Measurements from ENCODE around the gene PSMD14.
"Not testable (repeated sequence)": the region's sequence is repeated elsewhere in the genome, so short reads cannot be mapped to it uniquely, and the experiment has no call there.

The PSMD14 gene

DNA sequence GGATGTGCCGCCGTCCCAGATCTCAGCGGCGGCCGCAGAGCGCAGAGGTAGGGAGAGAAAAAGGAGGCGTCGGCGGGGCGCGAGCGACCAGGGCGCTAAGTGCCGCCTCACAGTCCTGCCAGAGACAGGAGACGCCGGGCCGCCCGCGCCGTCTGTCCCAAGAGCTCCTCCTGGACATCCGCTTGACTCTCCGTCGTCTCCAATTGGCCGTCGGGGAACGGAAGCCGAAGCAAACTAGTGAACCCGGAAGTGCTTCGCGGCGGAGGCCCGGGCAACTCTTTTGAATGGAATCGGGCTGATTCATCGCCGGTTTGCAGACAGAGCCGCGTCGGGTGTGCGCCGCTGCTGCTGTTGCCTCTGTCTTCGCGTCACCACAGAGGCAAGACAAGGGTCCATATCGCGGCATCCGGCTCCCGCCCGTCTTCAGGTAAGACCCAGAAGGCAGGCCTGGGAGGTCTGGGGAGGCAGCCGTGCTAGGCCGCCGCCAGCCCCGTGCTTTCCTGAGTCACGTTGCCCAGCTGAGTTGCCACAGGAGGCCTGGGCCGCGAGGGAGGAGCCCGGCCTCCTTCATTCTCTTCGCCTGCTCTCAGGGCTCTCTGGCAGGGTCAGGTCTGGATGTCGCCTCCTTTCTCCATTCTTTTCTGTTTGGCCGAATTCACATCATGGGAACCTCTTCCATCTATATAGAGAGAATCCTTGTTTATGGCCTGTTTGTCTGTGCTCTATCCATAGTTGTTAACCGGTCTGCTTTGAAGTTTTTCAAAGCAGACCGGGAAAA lies at the start of gene PSMD14:
Gene PSMD14, plus strand, starts transcription at position 248 of the 778 bp plus-strand sequence. CDS start 10,401 bp downstream, outside the sequence.
- peak; percentile 90 for DNase-seq (ENCODE audit: low spot score)

DNA sequence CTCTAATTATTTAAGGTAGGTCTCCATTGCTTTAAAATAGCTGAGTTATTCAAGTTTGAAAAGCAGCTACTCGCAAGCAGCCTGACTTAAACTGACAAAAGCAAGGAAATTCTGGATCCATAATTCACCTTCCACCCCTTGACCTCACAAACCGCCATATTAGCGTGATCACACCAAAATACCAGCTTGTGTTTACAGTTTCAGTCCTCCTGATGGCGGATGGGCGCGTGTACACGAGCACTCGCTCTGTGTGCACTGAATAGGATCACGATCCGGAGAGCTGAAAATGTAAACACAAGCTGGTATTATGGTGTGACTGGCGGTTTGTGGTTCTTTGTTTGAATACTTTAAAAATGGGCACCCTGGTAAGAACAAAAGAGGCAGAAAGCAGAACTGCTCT lies 42.4 kb upstream of the PSMD14 start:
- no peak for DNase-seq (ENCODE audit: low spot score)

DNA sequence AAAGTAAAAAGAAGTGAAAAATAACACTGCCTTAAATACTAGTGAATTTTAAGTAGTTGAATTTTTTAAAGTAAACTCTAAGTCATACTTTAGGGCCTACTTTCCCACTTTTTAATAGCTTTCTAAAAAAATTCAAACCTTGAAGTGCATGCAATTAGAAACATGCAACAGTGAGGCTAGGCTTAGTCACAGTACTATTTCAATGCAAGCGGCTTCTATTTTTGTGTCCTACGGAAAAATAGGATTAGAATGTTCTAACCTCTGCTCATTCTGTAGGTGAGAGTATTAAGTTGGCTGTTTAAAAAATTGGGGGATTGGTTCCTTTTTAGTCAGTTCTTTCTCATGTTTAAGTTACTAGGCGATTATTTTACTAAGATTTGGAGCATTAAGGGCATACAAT lies 39.1 kb upstream of the PSMD14 start:
- DNase-seq (ENCODE audit: low spot score), result no peak

DNA sequence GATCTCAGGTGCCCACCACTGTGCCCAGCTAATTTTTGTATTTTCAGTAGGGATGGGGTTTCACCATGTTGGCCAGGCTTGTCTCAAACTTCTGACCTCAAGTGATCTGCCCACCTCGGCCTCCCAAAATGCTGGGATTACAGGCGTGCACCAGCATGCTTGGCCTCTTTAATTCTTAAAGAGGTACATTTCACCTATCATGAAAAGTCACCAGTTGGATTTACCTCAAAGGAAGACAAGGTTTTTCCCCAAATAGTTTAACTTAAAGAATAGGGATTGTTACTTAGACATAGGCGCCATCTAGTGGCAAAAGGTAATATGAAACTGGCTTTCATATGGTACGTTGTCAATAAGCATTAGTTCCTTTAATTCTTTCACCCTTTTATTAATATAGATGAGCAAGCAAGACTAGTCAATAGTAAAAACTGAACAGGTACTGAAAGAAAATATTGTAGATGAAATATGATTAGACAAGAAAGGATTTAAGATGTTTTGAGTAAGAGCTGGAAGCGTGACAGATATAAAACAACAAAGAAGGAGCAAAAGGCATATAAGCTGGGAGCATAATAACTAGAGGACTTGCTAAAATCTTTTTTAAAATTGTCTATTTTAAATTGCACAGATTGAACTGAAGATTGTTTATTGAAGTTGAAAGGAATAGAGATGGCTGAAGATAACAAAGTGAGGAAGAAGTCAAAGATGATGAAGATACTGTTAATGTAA lies 35.0 kb upstream of the PSMD14 start:
- peak; percentile 59 for DNase-seq (ENCODE audit: low spot score)

DNA sequence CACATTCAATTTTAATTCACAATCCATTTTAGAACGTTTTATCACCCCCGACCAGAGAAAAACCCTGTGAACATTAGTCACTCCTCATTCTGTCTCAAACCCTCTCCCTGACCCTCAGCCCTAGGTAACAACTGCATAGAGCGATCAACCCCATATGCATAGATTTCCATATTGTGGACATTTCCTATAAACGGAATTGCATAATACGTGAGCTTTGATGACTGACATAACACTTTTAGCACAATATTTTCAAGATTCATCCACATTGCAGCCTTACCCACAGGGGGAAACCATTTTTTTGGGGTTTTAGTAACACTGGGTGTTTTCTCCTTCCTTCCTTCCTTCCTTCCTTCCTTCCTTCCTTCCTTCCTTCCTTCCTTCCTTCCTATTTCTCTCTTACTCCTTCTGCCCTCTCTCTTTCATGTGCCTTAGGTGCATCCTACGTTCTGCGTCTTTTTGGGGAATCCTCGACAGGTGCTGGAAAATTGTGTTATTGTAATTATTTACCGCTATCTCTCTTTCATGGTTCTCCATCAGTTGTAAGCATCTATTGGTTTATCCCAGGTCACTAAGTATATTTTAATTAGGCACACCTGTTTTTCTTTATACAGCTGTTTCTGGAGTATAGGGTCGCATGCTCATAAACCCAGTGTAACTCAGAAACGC lies 29.5 kb upstream of the PSMD14 start:
- peak; percentile 16 for DNase-seq (ENCODE audit: low spot score)

DNA sequence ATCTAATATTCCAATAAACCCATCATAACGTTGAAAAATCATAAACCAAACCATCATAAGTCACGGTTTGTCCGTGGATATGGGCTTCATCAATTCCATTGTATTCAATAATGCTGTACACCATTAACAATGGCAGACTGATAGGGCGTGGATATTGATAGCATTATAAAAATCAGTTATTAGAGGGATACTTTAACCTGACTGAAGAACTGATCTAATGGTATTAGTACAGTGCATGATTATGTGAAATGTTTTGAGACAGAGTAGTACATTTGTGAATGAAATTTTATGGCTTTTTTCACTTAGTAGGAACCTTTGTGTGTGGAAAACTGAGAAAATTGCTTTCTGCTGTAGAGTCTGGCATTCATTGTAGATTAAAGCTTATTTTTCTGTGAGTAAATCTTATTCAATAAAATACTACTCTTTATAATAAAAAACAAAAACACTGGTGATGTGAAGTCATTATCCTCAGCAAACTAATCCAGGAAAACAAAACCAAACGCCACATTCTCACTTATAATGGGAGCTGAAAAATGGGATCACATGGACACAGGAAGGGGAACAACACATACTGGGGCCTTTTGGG lies 28.9 kb upstream of the PSMD14 start:
- DNase-seq (ENCODE audit: low spot score), result not testable (repeated sequence)

DNA sequence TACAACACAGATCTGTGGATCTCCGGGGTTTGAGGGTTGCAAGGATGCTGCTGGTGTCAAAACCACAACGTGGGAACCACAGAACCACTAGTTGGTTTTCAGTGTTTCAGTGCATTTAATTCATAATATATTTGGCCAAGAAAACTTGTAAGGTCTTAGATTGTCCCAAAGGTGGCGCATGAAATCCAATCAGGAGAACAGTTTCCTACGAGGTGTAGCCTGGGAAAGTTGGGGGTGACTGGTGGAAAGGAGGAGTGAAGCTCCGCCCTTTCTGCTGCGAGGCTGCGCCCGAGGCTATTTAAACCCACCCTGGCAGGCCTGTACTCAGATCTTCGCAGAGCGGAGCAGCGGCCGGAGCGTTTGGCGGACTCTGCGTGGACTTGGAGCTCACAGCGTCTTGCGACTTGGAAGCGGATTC lies 27.3 kb upstream of the PSMD14 start:
- DNase-seq (ENCODE audit: low spot score), result not testable (repeated sequence)

DNA sequence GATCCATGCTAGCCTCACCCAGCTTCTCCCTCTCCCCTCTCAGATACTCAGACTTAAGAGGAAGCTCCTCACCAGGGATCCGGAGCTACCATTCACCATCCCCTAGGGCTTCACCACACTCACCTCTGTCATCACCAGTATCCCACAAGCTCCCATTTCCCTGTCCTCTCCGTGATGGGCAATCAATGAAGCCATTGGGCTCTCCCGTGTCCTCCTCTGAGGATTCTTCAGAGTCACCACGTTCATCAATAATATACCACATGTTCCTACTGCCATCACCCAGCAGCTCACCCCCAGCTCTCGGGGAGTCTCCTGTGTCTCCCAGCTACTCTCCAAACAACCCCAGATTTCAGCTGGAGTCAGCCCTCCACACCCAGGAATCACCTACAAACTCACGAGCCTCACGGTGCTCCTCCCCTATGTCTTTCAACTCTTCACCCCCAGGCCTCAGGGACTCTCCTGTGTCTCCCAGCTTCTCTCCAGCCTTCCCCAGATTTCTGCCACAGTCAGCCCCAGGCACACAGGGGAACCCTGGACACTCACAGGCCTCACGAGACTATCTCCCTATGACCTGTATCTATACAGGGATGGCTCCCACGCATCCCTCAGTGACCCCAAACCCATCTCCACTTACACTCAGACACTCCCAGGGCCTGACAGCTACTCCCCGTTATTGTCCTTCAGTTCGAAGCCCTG lies 26.5 kb upstream of the PSMD14 start:
- DNase-seq (ENCODE audit: low spot score), result not testable (repeated sequence)

DNA sequence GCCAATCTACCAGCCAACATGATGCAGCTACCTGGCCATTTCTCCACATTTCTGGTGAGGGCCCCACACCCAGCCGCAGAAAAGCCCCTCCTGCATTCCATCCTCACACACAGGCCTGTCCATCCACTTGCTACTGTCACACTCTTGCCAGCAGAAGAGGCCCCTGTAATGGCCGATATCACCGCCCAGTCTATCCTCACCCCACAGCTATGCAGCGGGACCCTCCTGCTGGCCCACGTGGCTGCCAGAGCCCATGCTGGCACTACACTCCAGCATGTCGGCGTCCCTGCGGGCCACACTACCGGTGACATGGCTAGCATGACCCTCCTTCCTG lies 25.9 kb upstream of the PSMD14 start:
- DNase-seq (ENCODE audit: low spot score), result not testable (repeated sequence)

DNA sequence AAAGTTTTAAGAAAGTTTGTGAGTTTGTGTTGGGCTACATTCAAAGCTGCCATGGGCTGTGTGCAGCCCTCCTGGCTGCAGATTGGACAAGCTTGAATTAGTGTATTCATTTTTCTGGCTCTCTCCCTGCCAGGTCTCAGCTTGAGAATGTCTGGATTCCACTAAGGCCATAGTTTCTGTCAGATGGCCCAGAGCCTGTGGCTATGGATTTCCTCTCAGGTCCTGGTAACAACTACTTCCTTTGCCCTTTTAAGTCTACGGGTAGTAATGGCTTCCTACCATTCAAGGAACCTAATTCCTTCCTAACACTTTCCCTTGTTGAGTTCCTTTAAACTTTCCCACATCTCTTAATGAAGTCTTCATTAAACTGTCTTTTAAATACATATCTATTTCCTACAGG lies 24.3 kb upstream of the PSMD14 start:
- no peak for DNase-seq (ENCODE audit: low spot score)

DNA sequence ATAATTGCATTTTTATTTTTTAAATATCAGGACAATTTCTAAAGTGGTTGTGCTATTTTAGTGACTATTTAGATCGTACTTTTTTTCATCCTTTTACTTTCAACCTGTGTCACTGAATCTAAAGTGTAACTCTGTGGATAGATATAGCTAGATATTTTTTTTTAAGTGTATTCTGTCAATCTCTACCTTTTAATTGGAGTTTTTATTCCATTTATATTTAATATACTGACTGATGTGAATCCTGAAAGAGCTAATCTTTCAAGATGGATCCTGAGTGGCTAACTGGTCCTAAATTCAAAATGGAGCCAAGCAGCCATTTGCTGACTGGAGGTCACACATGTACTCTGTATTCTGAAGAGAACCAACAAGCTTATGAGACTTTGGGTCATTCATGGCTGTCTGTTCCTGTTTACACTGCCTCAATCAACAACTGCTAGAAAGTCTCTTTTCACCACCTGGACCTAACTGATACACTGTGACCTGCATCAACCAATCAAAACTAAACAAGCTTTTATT lies 4.6 kb upstream of the PSMD14 start:
- no peak for DNase-seq (ENCODE audit: low spot score)

DNA sequence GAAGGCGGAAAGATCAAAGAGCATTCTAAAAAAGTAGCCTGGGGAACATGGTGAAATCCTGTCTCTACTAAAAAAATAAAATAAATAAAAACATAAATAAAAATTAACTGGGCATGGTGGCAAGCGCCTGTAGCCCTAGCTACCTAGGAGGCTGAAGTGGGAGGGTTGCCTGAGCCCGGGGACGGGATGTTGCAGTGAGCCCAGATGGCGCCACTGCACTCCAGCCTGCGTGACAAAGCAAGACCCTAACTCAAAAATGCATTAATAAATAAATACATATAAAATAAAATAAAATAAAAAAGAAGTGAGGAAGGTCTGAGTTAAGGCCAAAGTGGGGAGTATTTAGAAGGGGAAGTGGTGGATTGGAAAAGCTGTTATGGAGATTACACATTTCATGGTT lies 1.3 kb upstream of the PSMD14 start:
- no peak for DNase-seq (ENCODE audit: low spot score)

DNA sequence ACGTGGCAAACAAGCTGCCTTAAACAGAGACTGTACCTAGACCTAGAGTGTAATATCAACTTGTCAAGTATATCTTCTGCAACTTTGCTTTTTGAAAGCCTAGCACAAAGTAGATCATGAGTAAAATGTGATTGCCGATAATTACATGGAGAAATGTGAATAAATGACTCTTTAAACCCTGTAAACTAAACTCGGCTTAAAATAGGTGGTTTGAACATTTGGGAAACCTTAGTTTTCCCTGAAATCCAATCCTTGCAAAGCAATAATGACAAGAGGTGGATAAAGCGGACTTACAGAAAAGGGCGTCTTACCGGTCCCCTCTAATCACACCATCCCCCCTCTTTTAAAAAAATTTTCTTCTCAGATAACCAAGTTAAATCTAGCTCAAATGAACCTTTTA lies 549 bp upstream of the PSMD14 start:
- no peak for DNase-seq (ENCODE audit: low spot score)

DNA sequence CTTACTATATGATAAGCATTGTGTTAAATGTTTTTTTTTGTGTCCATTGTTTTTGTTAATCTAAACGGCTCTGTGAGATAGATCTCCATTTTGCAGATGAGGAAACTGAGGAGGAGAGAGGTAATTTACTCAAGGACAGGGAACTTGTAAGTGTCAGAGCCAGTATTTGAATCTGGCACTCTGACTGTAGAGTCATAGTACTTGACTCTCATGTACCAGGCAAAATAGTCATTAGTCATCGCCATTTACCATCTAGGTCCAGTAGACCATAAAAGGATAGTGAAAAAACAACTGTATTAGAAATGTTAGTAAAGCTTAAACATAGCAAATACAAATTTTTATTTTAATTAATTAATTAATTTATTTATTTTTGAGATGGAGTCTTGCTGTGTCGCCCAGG lies 4.8 kb downstream of the PSMD14 start:
- DNase-seq (ENCODE audit: low spot score), result no peak

DNA sequence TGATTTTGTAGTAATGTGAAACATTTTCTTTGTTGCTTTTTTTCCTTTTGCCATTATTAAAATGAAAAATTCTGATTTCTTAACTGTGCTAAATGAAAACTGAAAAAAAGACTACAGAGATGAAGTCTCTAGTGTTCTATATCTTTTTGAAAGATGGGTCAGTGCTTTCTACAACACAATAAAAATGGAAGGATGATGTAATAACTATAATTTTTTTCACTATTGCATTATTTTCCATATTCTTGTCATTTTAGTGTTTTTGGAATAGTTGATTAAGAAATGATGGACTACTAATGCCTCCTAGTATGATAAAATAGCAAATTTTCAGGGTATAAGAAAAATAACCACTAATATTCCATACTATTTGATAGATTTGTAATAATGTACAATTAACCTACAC lies 7.2 kb downstream of the PSMD14 start:
- DNase-seq (ENCODE audit: low spot score), result no peak

DNA sequence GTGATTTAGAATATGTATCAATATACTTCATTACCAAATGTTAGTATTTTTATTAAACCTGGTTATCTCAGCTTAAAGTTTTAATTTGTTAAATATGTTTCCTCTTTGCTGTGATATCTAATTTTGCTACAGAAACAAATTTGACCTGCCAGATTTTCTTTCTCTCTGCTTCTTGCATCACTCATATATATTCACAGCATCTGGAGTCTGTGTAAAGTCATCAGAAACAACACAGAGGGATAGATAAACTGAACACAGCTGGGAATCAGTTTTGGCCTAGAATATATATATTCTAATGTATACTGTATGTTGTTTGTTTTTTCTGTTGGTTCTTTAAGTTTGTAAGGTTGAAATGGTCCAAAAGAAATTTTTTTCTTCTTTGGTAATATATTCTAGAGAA lies 8.5 kb downstream of the PSMD14 start:
- no peak for DNase-seq (ENCODE audit: low spot score)

DNA sequence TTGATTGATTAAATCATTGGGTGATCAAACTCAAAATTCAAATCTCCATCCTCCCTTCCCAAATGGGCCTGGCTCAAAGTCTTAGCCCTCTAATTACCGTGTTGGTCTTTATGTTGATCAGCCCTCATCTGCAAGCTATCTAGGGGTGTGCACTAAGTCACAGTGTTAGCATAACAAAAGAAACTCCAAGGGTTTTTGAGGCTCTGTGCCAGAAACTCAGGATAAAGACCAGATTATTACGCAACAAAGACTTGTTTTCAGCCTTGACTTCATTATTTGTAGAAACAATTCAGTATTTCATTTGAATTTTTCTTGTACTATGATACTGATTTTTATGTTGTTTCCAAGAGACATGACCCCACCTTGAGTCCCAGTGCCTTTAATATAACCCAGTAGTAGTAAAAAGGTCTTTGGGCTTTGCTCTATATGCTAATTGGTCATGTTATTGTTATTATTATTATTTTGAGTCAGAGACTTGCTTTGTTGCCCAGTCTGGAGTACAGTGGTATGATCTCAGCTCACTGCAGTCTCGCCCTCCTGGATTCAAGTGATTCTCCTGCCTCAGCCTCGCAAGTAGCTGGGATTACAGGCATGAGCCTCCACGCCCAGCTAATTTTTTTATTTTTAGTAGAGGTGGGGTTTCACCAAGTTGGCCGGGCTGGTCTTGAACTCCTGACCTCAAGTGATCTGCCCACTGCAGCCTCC lies 13.9 kb downstream of the PSMD14 start:
- peak; percentile 13 for DNase-seq (ENCODE audit: low spot score)

DNA sequence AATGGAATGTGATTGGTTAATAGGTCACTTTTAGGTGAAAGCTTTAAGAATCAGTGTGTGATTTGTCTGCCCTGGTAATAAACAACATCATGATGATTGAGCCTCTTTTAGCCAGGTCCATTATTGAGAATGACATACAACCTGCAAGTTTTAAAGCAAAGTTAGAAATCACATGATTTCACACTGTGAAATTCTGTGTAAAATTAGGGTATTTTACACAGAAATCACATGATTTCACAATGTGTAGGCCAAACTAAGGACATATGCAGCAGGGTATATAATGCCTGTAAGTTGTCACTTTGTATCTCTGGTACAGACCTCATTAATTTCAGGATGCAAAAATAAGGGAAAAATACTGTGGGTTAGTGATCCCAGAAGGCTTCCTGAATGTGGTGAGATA lies 16.7 kb downstream of the PSMD14 start:
- no peak for DNase-seq (ENCODE audit: low spot score)

DNA sequence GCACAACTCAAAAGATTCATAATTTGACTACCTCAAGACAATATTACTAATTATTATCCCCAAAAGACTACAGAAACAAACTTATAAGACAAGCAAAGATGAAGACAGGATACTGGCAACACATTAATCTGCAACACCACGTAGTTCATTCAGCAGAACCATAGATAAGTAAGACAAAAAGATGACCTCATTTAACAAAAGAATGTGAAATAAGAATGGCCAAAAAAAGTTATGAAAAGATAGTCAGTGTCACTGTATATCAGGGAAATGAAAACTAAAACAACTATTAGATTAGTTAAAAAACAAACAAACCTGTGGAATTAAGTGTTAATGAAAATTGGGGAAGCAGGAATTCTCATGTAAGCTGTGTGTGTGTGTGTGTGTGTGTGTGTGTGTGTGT lies 19.4 kb downstream of the PSMD14 start:
- no peak for DNase-seq (ENCODE audit: low spot score)

DNA sequence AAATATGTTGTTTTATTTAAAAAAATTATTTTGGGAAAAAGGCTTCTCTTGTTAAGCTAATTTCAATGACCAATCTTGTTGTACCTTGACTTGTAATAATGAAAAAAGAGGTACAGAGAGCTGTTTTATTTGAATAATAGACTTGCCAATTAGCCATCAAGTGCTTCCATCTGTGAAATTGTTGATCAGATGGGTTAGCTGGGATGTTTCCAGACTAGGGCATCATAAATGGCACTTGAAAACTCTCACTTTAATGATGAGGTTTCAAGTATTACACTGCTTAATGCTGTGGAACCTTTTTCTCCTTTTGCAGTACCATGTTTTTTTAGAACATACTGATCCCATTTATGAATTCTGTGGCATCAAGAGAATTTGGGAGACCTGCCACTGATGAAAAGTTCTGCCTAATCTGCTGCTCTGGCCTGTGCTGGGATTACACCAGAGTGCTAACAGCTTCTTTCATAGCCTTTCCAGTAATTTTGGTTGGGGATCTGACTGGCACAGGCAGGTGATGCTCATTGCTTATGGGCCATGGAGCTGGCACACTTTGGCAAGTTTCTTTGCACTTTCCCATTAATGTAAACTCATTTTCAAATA lies 24.2 kb downstream of the PSMD14 start:
- no peak for DNase-seq (ENCODE audit: low spot score)

DNA sequence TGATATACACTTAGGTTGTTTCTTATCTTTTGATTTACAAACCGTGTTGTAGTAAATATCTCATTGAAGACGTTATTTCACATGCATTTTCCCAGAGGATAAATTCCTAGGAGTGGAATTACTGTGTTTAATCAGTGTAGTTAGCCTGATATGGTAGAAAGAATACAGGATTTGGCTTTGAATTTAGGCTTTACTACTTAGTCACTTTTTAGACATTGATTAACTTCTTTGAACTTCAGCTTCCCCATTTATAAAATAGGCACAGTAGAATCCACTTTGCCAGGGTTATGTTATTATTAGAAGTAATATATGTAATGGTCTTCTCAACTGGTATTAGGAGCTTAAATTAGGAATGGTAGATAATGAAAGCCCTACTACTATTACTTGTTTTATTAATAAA lies 27.4 kb downstream of the PSMD14 start:
- no peak for DNase-seq (ENCODE audit: low spot score)
